ENCODE measurements around the gene U2AF2.

U2AF2 gene

GRCh38 chr19:55660404-55660803 is 5.6 kb downstream of the U2AF2 start:
- DNase-seq = no peak

GRCh38 chr19:55660991-55661390 is 6.2 kb downstream of the U2AF2 start:
- DNase-seq = no peak

DNA sequence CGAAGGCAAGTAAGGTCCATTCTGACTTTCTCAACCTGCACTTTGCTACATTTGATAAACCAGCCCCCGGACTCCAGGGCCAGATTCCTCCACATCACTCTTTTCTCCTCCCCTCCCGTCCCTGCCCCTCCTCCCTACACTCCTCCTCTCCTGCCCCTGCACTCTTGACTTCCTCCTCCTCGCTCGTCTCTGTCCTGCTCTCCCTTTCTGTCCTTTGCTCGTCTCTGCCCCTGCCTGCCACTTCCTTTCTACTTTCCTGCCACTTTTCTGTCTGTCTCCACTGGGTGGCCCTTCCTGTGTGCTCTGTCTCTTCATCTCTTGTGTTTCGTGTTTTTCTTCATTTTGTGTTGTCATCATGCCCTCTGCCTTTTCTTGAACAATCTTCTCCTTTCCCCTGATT is 7.0 kb downstream of the U2AF2 start:
- no peak for DNase-seq

- no peak for DNase-seq
These were observed 9.2 kb downstream of the U2AF2 start for GRCh38 chr19:55663846-55664536.

DNA sequence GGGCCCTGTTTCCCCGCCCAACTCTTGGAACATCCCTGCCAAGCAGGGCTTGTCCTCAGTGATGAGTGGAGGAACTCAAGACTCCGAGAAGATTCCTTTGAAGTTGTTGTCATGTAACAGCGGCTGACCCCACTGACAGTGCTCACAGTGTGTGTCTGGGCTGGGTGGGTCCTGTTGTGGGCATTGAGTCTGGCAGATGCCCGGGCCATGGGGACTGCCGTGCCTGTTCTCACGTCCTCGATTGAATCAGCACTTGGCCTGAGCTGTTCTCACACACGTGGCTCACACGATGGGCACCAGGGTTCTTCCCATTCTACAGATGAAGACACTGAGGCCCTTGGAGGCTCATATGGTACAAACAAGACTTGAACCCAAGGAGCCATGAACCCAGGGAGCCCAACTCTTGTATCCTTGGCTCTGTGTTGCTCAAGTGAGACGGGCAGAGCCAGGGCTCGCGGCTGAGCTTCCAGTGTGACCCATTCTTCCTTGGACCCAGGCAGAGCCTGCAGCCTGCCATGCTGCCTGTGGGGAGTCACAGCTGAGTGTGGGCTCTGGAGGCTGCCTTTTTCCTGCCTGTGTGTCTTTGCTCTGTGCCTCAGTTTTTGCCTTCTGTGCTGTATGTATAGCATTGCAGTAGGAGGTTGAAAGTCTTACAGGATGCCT is 11.6 kb downstream of the U2AF2 start:
- DNase-seq = no peak

DNA sequence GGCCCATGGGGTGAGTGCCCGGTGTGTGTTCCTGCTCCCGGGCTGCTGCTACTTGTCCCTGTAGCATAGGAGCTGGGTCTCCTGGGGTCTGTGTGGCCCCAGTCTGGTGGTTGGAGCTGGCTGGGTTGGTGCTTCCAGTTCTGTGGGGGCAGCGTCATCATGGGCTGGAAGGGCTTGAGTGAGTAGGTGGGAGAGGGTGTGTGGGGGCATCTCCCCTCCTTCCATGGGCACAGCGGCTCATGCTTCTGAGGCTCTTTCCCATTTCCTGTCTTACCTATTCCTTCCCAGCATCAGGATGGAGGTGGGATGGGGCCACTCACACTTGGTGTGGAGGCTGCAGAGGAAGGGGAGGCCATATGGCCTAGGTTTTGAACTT is 12.2 kb downstream of the U2AF2 start:
- no peak for DNase-seq

DNA sequence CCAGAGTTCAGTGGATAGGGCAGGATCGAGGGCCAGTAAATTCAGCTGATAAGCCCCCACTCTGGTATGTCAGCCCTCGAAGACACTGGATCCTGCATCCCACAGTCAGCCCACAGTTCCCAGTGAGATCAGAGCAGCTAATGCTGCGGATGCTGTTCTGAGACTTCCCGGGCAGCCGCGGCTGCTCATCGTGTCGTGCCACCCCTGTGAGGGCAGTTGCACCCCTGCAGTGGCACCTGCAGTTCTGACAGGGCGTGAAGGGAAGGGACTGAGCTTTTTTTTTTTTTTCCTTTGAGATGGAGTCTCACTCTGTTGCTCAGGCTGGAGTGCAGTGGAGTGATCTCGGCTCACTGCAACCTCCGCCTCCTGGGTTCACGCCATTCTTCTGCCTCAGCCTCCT is 12.7 kb downstream of the U2AF2 start:
- no peak for DNase-seq

DNA sequence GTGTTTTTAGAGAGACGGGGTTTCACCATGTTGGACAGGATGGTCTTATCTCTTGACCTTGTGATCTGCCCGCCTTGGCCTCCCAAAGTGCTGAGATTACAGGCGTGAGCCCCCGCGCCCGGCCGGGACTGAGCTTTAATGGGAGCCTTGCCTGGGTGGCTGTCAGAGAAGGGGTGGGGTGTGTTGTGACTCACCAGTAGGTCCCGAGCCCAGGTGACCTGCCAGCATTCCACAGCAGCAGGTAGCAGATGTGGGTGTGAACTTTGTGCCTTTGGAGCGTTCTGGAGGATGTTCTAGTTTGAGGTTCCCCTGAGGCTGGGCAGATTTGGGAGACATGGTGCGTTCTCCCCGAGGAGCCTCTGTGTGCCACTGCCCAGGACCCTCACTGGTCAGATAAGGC is 13.1 kb downstream of the U2AF2 start:
- DNase-seq = no peak

- DNase-seq = no peak
These were observed 13.9 kb downstream of the U2AF2 start for GRCh38 chr19:55668603-55669348.

DNA sequence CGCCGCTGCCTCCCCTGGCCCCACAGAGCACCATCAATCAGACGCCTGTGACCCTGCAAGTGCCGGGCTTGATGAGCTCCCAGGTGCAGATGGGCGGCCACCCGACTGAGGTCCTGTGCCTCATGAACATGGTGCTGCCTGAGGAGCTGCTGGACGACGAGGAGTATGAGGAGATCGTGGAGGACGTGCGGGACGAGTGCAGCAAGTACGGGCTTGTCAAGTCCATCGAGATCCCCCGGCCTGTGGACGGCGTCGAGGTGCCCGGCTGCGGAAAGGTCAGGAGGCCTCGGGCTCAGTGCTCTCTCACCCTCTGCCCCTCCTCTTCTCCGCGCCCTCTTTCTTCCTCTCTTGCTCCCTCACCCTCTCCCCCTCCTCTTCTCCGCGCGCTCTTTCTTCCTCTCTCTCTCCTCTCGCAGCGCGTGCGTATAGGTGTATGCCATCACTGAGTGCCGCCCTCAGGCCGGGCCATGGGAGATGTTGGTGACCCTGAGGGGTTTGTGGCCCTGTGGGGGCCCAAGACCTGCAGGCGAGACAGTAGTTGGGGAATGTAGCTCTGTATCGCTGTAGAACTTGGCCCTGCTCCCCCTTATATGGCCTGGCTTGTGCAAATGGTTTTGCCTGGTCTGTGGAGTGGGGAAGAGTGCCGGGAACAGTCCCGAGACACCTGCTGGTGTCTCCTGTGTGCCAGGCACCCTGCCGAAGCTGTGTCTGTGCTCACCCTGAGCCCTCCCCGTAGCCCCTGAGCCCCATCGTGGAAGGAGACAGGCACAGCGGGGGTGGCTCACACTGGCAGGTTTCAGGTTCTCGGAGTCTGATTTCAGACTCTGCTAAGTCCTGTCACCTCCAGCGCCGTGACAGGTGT is 14.8 kb downstream of the U2AF2 start:
- DNase-seq = no peak

- no peak for DNase-seq
These were observed 15.6 kb downstream of the U2AF2 start for GRCh38 chr19:55670280-55671053.

GRCh38 chr19:55671054-55671378 is 16.2 kb downstream of the U2AF2 start:
- no peak for DNase-seq

- no peak for DNase-seq
These were observed 17.6 kb downstream of the U2AF2 start for GRCh38 chr19:55672418-55672817.

DNA sequence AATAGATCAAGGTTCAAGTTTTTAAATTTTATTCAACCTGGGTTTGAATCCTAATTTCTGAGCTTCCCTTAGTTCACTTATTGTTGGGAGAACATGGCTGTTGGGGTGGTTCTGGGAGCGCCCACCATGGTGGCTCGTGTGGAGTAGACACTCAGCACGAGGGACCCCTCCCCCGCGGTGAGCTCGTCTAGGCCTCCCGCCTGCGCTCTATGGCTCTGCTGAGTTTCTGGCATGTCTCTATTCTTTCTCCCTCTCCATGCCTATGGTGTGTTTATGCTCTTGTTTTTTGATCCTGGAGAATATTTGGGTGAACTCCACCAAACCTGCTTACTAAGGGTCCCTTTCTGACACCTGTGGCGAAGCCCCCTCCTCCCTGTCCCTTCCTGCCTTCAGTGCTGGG is 18.6 kb downstream of the U2AF2 start:
- no peak for DNase-seq

DNA sequence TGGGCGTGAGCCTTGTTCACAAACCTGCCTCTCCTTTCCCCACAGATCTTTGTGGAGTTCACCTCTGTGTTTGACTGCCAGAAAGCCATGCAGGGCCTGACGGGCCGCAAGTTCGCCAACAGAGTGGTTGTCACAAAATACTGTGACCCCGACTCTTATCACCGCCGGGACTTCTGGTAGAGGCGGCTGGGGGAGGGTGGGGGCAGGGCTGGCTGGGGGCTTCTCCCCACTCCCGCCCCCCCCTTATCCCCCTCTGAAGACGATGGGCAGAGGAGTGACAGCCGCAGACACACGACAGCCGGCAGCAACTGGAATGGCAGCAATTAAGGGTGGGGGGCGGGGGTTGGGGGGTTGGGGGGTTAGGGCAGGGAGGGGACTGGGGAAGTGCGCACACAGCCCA is 19.1 kb downstream of the U2AF2 start:
- DNase-seq = no peak

DNA sequence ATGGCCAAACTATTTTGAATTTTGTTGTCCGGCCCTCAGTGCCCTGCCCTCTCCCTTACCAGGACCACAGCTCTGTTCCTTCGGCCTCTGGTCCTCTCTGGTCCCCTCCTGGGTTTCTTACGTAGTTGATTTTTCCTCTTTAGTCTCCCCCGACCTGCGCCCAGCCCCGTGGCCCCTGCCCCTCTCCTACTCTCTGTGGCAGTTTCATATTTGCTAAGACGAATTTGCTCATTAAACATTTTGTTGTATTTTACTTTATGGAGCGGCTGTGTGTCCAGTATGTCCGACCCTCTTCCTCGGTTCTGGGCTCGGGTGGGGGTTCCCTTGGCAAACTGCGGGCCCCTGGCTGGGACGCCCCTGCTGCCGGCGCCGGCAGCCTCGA is 19.6 kb downstream of the U2AF2 start:
- no peak for DNase-seq

DNA sequence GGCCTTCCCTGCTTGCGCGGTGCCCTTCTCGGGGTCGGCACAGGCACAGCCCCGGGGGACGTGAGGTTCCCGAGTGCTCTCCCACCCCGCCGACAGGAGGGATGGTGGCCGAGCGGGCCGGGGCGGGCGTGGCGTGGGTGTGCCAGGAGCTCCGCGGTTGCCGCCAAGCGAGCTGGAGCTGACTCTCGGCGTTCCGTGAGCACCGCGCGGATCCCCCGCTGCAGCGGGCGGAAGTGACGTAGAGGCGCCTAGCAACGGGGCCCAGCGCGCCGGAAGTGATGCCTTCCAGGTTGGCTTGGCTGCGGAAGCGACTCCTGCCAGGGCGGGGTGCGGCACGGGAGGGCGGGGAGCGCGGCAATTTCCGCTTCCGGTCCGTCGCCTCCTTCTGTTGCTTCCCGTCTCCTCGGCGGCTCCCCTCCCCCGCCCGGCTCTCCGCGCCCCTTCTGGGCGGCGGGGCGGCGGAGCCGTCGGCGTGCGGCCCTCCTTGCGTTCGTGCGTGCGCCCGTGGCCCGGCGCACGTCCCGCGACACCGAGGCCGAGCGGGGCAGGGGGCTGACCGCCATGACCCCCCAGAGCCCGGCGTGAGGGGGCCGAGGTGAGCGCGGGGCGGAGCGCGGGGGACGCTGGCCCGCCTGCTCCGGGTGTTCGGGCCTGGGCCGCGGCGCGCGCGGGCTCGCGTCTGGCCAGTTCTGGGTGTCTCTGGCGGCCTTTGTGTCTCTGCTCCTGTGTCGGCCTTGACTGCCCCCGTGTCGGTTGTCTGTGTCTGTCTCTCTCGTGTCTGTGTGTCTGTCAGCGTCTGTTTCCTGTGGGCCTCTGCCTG is 20.2 kb downstream of the U2AF2 start, which contains the start of gene EPN1:
EPN1 (plus strand) TSS at position 386 of the 820 bp plus-strand sequence. CDS start 3,402 bp downstream, outside the sequence.
- DNase-seq = peak; percentile 97

- DNase-seq = no peak
These were observed 21.0 kb downstream of the U2AF2 start for GRCh38 chr19:55675661-55676354.

DNA sequence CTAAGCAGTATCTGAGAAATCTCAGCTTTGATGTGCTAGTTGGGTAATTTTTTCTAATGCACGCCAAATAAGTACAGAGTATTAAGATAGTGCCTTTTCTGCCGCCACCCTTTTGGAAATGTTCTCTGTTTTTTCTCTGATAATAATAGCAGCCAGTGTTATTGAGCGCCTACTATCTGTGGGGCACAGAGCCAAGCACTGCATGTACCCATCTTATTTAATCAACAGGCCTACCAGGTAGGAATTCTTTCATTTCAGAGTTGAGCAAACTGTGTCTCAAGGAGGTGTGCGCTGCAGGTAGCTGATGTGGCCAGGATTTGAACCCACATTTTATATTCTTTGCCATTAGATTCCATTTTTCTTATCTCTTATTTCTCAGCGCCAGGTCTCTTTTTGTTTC is 21.5 kb downstream of the U2AF2 start:
- no peak for DNase-seq

DNA sequence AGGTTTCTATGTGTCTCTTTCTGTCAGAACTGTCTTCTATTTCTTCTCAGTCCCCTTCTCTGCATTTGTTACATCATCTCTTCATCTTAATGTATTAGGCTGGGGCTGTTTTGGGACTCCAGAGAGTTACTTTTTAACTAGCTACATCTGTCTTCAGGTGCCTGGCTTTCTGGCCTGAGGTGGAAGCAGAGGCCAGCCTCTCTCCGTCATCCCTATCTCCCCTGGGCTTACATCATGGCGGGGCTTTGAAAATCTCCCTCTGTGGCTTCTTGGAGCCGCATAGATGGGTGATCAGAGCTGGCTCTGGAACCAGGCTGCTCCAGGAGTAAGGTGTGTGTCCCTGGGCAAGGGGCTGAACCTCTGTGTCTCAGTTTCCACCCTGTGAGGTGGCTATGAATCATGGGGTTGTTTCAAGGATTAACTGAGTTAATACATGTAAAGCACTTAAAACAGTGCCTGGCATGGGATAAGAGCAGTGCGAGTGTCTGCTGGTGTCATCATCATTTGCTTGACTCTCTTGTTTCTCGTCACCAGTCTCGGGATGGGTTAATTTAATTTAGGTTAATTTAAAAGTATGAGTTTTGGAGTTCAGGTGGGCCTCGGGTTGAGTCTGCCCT is 22.2 kb downstream of the U2AF2 start:
- no peak for DNase-seq

Data from activated CD4-positive, alpha-beta T cell treated with anti-CD3 and anti-CD28 coated beads for 4 hours (primary cell).